Fibroblast of upper back skin (primary cell): ENCODE measurements around the gene KPNA5.
"Not testable (repeated sequence)": the region's sequence is repeated elsewhere in the genome, so short reads cannot be mapped to it uniquely, and the experiment has no call there.

Experiments used
- DNase-seq: peaks from one replicate; pipeline ENCODE4 v3.0.0-alpha.2; 2013

KPNA5 gene

GRCh38 chr6:116680880-116681672 lies at the start of gene KPNA5:
Gene KPNA5, plus strand, starts transcription at chr6:116681211. Its CDS starts 124 bp downstream, at chr6:116681335.
- peak; percentile 92 for DNase-seq

- DNase-seq, result no peak
These were observed 49.5 kb upstream of the KPNA5 start for GRCh38 chr6:116631379-116631990.

- DNase-seq, result no peak
These were observed 47.3 kb upstream of the KPNA5 start for GRCh38 chr6:116633685-116634084.

GRCh38 chr6:116648156-116648555 lies 32.9 kb upstream of the KPNA5 start:
- no peak for DNase-seq

- DNase-seq, result no peak
These were observed 31.9 kb upstream of the KPNA5 start for GRCh38 chr6:116649129-116649528.

- no peak for DNase-seq
These were observed 29.1 kb upstream of the KPNA5 start for GRCh38 chr6:116651916-116652315.

- no peak for DNase-seq
These were observed 19.4 kb upstream of the KPNA5 start for GRCh38 chr6:116661594-116661993.

- DNase-seq, result no peak
These were observed 18.8 kb upstream of the KPNA5 start for GRCh38 chr6:116662202-116662601.

- DNase-seq, result no peak
These were observed 17.7 kb upstream of the KPNA5 start for GRCh38 chr6:116663308-116663707.

- DNase-seq, result not testable (repeated sequence)
These were observed 16.8 kb upstream of the KPNA5 start for GRCh38 chr6:116664169-116664568.

- DNase-seq, result no peak
These were observed 15.5 kb upstream of the KPNA5 start for GRCh38 chr6:116665464-116665863.

GRCh38 chr6:116666869-116667268 lies 14.1 kb upstream of the KPNA5 start:
- DNase-seq, result no peak

- no peak for DNase-seq
These were observed 13.4 kb upstream of the KPNA5 start for GRCh38 chr6:116667623-116668022.

- DNase-seq, result no peak
These were observed 8.7 kb upstream of the KPNA5 start for GRCh38 chr6:116672306-116672705.

- DNase-seq, result no peak
These were observed 5.0 kb upstream of the KPNA5 start for GRCh38 chr6:116676021-116676420.

GRCh38 chr6:116682334-116682712 lies 1.3 kb downstream of the KPNA5 start:
- DNase-seq, result peak; percentile 17

GRCh38 chr6:116685437-116685993 lies 4.5 kb downstream of the KPNA5 start:
- DNase-seq, result peak; percentile 3

GRCh38 chr6:116686475-116687101 lies 5.6 kb downstream of the KPNA5 start:
- not testable (repeated sequence) for DNase-seq

- no peak for DNase-seq
These were observed 10.1 kb downstream of the KPNA5 start for GRCh38 chr6:116691154-116691553.

GRCh38 chr6:116692873-116693272 lies 11.9 kb downstream of the KPNA5 start:
- not testable (repeated sequence) for DNase-seq

GRCh38 chr6:116693275-116693674 lies 12.3 kb downstream of the KPNA5 start:
- not testable (repeated sequence) for DNase-seq

GRCh38 chr6:116695401-116695800 lies 14.4 kb downstream of the KPNA5 start:
- no peak for DNase-seq

GRCh38 chr6:116697480-116697879 lies 16.5 kb downstream of the KPNA5 start:
- DNase-seq, result no peak

- DNase-seq, result not testable (repeated sequence)
These were observed 22.9 kb downstream of the KPNA5 start for GRCh38 chr6:116703888-116704287.
